ENCODE measurements around the gene IL22RA1.

Gene IL22RA1, protein sequence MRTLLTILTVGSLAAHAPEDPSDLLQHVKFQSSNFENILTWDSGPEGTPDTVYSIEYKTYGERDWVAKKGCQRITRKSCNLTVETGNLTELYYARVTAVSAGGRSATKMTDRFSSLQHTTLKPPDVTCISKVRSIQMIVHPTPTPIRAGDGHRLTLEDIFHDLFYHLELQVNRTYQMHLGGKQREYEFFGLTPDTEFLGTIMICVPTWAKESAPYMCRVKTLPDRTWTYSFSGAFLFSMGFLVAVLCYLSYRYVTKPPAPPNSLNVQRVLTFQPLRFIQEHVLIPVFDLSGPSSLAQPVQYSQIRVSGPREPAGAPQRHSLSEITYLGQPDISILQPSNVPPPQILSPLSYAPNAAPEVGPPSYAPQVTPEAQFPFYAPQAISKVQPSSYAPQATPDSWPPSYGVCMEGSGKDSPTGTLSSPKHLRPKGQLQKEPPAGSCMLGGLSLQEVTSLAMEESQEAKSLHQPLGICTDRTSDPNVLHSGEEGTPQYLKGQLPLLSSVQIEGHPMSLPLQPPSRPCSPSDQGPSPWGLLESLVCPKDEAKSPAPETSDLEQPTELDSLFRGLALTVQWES

DNA sequence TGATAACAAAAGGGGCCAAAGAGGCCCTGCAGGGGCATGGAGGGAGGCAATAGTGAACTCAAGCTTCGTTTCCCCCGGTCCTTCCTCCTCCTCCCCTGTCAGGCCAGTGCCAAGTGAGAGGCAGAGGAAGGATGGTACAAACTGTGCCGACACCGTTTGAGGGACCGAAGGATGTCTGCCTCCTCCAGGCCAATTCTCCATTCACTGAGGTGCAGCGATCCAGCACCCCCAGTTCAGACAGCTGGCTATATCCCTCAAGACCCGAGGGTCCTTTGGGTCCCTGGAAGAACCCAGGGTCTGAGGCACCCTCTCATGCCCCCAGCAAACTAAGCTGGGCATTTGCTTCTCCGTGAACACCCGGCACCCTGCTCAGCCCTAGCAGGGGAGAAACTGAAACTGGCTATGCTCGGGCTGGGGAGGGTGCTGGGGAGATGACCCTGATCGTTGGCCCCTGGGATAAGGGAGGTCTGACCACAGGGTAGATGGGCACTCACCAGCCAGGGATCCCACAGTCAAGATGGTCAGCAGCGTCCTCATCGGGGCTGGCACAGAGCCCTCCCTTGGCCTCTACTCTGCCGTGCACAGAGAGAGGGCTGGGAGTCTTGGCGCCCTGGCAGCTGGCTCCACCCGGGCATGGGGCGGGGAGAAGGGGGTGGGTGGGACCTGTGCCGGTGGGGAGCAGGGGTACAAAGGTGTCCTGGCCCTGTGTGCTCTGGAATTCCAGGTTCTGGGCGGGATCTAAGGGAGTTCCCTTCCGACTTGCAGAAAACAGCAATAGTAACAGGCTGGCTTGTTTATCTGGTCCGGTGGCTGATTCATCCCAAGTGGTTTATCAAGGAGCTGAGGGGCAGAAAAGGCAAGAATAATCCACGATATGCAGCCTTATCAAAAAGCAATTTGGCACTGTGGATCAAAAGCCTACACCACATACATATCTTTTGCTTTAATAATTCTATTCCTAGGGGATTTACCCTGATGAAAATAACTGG lies at the start of gene IL22RA1:
TSS of gene IL22RA1 (minus strand) at position 595 of the 989 bp plus-strand sequence. CDS start at position 537, 58 bp downstream.
- DNase-seq, result no peak

DNA sequence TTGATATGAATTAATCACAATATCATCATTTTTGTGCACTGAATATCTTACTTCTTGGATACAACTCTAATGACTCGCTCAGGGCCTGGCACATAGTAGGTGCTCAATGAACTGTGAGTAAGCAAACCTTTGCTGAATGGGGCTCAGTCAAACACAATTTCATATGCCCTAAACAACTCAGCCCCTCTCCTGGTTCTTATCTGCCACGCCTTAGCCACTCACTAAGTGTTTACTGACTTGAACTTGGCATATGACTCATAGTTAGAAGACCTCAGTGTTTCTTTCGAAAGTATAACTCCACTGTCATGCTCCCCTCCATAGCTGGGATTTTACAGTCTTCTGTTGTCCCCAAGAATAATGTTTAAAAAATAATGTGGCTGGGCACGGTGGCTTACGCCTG lies 48.9 kb upstream of the IL22RA1 start:
- no peak for DNase-seq

DNA sequence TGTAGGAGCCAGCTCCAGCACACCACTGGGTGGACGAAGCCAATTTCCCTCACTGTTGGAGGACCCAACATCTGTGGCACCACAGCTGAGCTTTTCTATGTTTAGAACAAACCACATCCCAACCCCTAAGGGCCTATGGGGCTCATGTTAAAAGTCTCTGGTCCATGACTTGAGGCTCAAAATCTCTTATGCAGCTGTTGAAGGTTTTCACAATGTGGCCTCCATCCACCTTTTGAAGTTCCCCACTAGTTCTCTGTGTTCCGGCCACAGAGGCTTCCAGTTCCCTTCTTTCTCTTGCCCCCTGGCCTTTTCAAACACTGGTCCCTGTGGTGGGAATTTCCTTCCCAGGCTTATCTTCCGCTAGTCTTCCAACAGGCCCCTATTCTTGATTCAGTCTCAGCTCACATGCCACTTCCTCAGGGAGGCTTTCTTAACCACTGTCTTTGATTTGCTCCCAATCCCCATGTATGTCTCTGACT lies 48.1 kb upstream of the IL22RA1 start:
- DNase-seq, result no peak

DNA sequence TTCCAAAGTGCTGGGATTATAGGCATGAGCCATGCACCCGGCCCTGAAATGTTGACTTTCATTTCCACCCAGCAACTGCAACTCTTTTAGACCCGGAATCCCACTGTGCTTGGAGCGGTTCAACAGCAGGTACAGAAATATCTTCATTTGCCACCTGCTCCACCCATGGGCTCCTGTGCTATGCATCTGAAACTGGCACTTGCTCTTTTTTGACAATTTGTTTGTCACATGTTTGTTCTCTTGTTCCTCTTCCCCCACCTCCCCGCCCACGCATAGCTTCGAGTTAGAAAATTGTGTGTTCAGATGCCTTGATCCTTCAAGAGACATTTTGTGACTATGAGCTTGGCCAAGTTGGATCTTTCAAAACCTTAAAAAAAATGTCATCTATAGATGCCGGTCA lies 46.6 kb upstream of the IL22RA1 start:
- DNase-seq, result no peak

DNA sequence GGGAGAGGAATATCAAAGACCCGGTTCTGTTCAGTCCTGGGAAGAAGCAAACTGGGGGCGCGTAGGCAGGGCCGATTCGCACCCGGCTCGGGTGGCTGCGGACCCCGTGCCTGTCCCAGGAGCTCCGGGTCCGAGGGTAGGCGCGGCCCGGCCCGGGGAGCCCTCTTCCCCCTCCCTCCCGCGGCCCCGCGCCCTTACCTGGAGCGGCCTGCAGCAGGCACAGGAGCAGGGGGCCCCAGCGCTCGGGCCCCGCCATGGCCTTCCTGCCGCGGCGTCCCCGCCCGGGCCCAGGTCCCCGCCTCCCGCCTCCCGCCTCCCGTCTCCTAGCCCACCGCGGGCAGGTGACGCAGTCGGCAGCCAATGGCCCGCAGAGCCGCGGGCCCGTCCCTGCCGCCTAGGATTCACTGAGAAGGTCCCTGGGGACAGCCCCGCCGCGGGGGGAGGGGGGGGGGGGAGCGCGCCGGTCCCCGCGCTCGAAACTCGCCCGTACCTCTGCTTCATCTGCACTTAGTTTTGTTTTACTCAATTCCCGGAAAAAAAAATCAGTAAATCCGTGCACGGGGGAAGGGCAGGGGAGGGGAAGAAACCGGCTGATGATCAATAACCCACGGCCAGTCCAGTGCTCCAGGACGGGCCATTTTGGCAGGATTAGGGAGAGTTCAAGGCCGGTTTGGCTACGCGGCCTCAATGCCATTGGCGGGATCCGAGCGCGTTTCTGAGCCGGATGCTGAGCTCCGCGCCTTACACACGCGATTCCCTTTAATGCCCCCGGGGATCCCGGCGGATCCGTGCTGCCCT lies 44.3 kb upstream of the IL22RA1 start, which contains the start of gene IFNLR1:
TSS of gene IFNLR1 (minus strand) at position 297 of the 798 bp plus-strand sequence. CDS start at position 256, 41 bp downstream.
- DNase-seq, result no peak

DNA sequence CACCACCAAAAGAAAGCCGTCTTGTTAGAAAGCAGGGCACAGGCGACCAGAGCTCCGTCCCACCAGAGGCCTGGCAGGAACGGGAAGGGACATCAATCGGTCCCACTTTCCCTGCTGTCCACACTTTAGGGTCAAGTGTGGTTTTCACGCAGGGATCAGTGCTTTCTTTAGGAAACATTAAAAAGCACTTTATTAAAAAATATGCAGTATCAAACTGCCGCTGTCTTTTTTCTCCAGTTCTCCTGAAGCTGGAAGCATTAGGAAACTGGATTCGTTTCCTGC lies 43.7 kb upstream of the IL22RA1 start:
- no peak for DNase-seq

DNA sequence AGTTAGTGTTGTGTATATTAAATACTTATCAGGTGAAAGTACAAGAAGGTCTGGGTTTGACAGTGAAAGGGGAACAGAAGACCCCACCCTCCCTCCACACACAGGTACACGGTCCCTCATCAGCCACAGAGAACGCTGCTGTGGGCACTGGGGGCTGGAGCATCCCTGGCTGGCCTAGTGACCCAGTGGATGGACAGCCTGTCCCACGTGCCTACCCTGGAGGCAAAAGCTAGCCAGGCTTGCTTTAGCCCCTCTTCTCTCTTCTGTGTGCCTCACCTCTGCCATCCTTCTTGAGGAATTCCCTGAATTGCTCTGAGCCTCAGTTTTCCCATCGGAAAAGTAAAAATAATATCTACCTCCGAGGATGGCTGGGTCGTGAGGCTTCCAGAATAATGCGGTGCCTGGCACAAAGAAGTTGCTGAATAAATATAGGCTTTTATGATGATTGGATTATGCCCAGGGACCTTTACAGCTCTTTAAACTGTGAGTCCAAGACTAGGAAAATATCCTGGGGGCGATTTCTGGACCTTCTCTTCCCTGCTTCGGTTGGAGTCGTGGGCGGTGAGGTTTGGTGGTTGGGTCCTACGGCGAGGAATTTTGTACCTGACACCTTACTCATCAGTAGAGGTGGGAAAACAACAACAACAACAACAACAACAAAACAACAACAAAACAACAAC lies 43.2 kb upstream of the IL22RA1 start:
- no peak for DNase-seq

DNA sequence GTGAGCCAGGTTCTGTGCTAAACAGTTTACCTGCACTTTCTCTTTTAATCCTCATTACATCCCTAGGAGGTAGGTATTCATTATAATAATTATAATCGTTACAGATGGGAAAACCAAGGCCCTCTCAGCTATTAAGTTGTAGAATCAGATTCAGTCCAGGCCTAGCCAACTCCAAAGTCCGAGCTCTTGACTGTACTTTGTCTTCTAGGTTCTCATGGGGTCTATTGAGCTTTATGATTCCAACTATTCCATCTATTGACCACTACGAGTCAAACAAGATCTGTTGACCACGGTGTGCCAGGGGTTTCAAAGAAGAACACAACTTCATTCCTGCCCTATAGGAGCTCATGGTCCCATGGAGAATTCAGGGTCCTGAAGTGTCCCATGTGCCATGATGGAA lies 42.1 kb upstream of the IL22RA1 start:
- no peak for DNase-seq

DNA sequence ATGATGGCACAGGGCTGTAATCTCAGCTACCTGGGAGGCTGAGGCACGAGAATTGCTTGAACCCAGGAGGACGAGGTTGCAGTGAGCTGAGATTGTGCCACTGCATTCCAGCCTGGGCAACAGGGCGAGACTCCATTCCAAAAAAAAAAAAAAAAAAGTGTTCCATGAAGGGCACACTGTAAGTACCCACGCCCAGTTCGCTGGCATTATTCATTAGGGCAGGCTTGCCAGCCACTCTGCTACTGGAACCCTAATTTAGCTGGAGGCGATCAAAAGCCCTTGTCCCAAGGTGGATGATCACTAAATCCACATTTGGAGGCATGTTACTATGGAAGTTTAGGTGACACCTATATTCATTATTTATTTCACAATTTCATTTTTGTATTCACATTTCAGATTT lies 39.1 kb upstream of the IL22RA1 start:
- DNase-seq, result no peak

DNA sequence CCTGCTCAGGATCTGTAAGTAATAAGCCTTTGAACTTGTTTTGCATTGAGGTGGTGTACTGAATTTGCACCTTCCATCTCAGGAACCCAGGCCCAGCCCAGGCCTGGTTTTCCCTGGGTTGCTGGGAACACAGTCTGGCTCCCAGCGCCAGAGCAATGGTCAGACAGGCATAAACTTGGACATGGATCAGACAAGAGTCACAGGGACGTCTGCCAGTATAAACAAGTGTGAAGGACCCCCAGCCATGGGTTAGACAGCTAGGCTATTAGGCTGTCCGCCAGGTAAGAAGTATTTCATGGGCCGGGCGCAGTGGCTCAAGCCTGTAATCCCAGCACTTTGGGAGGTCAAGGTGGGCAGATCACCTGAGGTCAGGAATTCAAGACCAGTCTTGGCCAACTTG lies 38.7 kb upstream of the IL22RA1 start:
- DNase-seq, result no peak

DNA sequence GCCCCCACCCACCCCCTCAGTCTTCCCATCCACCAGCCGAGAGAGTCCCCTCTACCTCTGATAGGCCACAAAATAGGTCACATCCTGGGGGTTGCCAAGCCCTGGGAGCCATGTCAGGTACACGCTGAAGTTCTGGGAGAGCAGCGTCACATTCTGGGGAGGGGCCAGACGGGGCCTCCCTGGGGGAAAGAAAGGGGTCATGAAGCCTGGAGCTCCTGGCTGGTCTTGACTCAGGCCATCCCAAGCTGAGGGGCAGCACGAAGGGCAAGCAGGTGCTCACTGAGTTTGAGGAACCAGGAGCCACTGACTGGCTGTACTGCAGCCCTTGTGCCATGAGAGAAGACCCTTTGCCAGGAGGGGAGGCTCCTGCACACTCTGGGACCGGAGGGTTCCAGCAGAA lies 37.7 kb upstream of the IL22RA1 start:
- no peak for DNase-seq

DNA sequence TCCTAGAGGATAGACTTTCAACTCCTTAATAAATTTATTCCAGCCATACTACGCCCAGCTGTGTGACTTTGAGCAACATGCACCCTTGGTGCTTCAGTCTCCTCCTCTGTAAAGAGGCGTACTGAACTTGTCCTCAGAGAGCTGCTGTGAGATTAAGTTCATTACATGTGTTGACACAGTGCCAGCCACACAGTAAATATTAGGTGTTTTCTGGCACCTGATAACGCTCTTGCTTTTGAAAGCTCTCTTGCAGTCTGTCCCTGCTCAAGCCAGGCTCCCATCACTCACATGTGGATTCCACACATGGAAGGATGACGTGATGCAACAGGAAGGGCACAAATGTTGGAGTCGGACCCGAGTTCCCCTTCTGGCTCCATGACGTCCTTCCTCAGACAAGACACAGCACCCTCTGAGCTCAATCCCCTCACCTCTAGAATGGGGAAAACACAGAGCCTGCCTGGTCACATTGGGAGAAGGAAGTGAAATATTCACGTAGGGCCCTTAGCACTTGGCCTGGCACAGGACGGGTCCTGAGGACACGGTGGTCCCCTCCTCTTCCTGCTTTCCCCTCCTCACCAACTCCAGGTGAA lies 36.4 kb upstream of the IL22RA1 start:
- no peak for DNase-seq

DNA sequence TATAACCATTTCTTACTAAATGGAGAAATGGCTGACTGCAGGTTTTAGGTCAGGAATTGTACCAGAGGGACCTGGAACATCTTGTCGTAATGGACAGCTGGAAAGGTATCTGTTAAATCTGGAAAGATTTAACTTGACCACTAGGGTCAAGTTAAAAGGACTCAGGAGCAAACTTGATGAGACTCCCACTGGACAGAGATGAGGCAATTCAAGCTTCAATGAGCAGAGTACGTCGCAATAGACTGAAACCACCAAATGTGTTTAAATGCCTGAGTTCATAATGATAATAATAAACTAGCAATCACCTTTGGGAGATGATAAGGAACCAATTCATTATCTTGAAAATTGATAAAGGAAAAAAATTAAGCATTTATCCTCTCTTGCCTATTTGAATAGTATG lies 35.5 kb upstream of the IL22RA1 start:
- DNase-seq, result no peak

DNA sequence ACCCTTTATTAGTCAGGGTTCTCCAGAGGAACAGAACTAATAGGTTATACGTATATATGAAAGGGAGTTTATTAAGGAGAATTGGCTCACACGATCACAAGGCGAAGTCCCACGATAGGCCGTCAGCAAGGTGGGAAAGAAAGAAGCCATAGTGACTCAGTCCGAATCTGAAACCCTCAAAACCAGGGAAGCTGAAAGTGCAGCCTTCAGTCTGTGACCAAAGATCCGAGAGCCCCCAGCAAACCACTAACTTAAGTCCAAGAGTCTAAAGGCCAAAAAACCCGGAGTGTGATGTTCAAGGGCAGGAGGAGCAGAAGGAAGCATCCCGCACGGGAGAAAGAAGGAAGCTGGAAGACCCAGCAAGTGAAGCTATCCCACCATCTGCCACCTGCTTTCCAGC lies 34.2 kb upstream of the IL22RA1 start:
- no peak for DNase-seq

DNA sequence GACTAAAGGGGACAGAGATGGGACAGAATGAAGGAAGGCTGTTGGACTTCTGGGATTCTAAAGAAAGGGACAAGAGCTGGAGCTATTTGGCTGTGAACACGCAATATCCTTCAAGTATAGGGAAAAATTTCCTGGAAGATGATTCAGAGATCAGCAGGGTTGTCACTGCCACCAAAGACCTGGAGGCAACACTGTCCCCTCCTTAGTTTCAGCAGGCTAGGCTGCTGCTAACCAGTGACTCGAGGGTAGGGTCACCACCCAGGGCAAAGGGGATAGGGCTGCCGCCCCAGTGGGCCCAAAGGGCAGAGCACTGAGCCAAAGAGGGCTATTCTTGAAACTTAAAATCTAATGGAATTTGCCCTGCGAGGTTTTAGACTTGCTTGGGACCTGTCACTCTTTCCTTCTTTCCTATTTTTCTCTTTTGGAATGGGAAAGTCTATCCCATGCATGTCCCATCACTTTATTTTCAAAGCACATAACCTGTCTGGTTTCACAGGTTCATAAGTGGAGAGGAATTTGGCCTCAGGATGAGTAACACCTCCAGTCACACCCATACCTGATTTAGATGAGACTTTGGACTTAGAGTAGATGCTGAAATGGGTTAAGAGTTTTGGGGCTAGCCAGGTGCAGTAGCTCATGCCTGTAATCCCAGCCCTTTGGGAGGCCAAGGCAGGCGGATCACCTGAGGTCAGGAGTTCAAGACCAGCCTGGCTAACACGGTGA lies 32.3 kb upstream of the IL22RA1 start:
- DNase-seq, result no peak

DNA sequence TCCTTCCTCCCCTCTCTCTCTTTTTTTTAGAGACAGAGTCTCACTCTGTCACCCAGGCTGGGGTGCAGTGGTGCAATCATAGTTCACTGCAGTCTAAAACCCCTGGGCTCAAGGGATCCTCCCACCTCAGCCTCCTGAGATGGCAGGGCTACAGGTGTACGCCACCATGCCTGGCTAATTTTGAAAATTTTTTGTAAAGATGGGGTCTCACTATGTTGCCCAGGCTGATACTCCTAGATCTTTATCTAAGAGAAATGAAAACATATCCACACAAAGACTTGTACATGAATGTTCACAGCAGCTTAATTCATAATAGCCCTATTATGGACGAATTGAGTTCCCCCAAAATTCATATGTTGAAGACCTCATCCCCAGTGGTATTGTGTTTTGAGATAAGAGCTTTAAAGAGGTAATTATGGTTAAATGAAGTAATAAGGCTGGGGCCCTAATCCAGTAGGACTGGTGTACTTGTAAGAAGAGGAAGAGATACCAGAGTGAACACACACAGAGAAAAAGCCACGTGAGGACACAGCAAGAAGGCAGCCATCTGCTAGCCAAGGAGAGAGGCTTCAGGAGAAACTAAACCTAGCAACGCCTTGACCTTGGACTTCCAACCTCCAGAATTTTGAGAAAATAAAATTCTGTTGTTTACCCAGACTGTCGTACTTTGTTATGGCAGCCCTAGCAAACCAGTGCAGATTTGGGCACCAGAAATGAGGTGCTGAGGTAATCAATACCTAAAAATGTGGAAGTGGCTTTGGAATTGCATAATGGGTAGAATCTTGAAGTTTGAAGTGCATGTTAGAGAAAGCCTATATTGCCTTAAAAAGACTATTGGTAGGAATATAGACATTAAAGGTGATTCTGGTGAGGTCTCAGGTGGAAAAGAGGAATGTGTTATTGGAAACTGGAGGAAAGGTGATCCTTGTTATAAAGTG lies 31.0 kb upstream of the IL22RA1 start:
- DNase-seq, result no peak

DNA sequence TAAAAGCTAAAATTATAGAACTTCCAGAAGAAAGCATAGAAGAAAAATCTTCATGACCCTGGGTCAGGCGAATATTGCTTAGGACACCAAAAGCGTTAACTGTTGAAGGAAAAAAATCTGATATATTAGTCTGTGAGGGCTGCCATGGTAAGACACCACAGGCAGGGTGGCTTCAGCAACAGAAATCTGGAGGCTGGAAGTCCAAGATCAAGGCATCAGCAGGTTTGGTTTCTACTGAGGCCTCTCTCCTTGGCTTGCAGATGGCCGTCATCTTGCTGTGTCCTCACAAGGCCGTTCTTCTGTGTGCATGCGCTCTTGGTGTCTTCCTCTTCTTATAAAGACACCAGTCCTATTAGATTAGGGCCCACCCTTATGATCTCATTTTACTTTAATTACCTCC lies 29.7 kb upstream of the IL22RA1 start:
- DNase-seq, result no peak

DNA sequence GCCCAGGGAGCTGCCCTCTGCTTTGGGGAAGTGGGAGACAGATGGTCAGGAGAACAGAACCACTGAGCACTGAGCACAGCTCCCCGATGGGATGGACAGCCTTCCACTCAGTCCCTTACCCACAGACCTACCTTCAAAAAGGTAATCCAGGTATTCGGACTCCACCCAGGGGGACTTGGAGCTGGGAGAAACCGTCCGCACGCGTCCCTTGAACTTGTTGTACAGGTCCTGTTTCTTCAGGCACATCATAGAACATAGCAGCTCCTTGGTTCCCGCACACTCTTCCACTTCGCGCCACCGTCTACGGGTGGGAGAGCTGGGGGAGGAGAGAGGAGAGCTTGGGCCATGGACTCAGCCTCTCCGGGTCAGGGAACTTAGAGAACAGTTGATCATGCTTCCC lies 26.3 kb upstream of the IL22RA1 start:
- DNase-seq, result no peak

DNA sequence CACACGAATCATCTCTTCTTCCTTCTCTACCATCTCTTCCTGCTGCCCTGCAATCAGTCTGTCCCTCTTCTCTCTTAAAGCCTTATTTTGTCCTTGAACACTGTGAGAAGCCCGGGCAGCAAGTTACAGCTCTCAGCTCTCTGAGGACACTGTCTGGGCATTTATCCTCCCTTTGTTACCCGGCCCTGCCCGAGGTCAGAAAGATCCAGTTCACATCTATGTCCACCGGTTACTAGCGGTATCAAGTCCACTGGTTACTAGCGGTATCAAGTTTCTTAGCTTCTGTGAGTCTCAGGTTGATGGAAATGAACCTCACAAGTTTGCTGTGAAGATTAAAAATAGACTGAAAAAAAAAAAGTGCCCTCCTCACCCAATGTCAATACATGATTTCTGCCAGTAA lies 25.3 kb upstream of the IL22RA1 start:
- DNase-seq, result no peak

DNA sequence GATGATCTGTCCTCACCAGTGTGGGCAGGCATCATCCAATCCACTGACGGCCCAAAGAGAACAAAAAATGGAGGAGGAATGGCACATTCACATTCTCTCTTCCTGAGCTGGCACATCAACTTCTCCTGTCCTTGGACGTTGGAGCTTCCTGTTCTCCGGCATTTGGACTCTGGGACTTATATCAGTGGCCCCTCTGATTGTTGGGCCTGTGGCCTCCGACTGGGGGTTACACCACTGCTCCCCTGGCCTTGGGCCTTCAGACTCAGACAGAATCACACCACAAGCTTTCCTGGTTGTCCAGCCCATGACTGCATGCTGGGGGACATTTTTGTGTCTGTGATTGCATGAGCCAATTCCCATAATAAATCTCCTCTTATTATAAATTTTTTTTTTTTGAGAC lies 24.1 kb upstream of the IL22RA1 start:
- DNase-seq, result no peak

Measured in T1000 (cell line).